ENCODE data around the gene IER3. TPM values are rescaled to one million over a fixed set of nuclear protein-coding genes. Genes with fewer than 3 reads are reported as not detected.

Gene IER3
- total and polyA plus RNA-seq, 2 of the 8 experiments (the other 6 are each of a cell fraction or from before 2014, with no cell fraction given) = 11.9 to 26.5 TPM

DNA sequence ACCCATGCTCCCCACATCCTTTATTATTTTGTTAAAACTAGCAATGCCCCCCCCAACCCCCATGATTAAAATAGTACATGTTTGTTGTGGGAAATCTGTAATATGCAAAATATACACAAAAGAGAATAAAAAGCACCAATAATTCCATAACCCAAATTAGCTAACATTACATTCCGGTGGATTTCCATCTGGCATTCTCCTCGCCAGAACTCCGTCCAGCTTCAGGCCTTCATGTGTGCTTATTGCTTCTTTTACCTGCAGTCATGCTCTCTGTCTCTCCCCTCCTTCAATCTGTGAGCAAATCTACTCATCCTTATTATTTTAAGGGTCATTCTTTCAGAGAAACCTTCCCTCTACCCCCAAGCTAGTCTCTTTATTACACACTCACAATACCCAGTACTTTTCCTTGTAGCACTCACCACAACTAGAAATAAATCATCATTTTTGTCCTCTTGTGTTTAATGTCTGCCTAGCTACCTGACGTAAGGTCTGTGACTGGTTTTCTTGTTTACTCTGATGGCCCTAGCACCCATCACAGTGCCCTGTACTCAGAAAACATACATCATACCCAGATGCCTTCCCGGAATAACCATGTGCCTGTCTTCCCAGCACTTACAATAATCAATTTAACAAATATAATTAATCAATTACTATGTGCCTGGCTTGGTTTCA lies 25.6 kb upstream of the IER3 start:
- H3K27ac ChIP-seq (ENCODE audit: low read depth, low read length) = no peak overlapping the region
- CTCF ChIA-PET (ENCODE audit: partially characterized antibody) = interaction anchor here (0.6 to 1.4 kb wide), 5 partner anchors 10 to 274 kb away, joined by 3 read pairs; partner anchors contain the start of gene FLOT1
- TF ChIP-seq KDM4A (IDR thresholded peaks at IDR 0.05; ENCODE audit: low read depth, low read length, severe bottlenecking) (no peak), ZNF274 (IDR thresholded peaks at IDR 0.05; ENCODE audit: borderline replicate concordance, extremely low read depth, low read length) (no peak), CREB1 (IDR thresholded peaks at IDR 0.05) (no peak), TBP (IDR thresholded peaks at IDR 0.05; ENCODE audit: low read depth, low read length) (no peak), SP1 (IDR thresholded peaks at IDR 0.05; ENCODE audit: low read depth, low read length) (no peak), SIN3A (conservative IDR thresholded peaks at IDR 0.05 in 1 of 2, IDR thresholded peaks at IDR 0.05 in 1 of 2; ENCODE audit: low read depth in 1 of 2, low read length in 2 of 2) (no peak), SIX5 (IDR thresholded peaks at IDR 0.05; ENCODE audit: low read depth, low read length) (no peak), KDM1A (IDR thresholded peaks at IDR 0.05; ENCODE audit: borderline replicate concordance, low read length) (no peak)
- TF ChIP-seq, protein P1, sequence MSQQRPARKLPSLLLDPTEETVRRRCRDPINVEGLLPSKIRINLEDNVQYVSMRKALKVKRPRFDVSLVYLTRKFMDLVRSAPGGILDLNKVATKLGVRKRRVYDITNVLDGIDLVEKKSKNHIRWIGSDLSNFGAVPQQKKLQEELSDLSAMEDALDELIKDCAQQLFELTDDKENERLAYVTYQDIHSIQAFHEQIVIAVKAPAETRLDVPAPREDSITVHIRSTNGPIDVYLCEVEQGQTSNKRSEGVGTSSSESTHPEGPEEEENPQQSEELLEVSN (IDR thresholded peaks at IDR 0.05) = no peak
- TF ChIP-seq, protein P2, sequence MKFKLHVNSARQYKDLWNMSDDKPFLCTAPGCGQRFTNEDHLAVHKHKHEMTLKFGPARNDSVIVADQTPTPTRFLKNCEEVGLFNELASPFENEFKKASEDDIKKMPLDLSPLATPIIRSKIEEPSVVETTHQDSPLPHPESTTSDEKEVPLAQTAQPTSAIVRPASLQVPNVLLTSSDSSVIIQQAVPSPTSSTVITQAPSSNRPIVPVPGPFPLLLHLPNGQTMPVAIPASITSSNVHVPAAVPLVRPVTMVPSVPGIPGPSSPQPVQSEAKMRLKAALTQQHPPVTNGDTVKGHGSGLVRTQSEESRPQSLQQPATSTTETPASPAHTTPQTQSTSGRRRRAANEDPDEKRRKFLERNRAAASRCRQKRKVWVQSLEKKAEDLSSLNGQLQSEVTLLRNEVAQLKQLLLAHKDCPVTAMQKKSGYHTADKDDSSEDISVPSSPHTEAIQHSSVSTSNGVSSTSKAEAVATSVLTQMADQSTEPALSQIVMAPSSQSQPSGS (IDR thresholded peaks at IDR 0.05; ENCODE audit: low read length) = no peak

More for the DNA sequence above, 25.6 kb upstream of the IER3 start:
- Histone ChIP-seq H4K5ac (ENCODE audit: insufficient read length, low read depth, low read length) (no peak overlapping the region), H3K56ac (replicated peaks; ENCODE audit: insufficient read length, low read depth, low read length) (no peak overlapping the region), H4K20me1 (replicated peaks in 1 of 2; ENCODE audit: control insufficient read depth in 1 of 2, insufficient read depth in 2 of 2, low read length in 2 of 2) (no peaks in the 10 kb centered on the region), H3K79me1 (ENCODE audit: low read depth, low read length) (no peaks in the 10 kb centered on the region), H2BK5ac (ENCODE audit: low read depth, low read length) (no peak overlapping the region), H4K8ac (ENCODE audit: extremely low read depth, insufficient read depth, low read length) (no peak overlapping the region), H2AFZ (ENCODE audit: low read length) (0 out of 2 replicates have a peak overlapping the region, but pooled peaks have one; percentile 4), H3K14ac (ENCODE audit: insufficient read length) (no peak overlapping the region), H3K4ac (replicated peaks; ENCODE audit: insufficient read length, low read depth, low read length) (no peak overlapping the region), H3K79me2 (ENCODE audit: control insufficient read depth in 1 of 2, insufficient read depth in 2 of 2, low read length in 2 of 2) (no peaks in the 10 kb centered on the region), H4K91ac (replicated peaks; ENCODE audit: insufficient read length, low read length) (no peak overlapping the region), H3K36me3 (ENCODE audit: control insufficient read depth in 2 of 4, insufficient read depth in 4 of 4, low read length in 3 of 4) (no peaks in the 10 kb centered on the region), H3K4me1 (replicated peaks in 1 of 4; ENCODE audit: control insufficient read depth in 3 of 4, insufficient read depth in 4 of 4, low read length in 3 of 4) (peaks cover 3 to 12% (median 8%) of the 10 kb centered on the region in 4 experiments), H3K4me3 (ENCODE audit: extremely low read depth in 1 of 4, insufficient read depth in 2 of 4, low read depth in 3 of 4, low read length in 4 of 4) (no peak overlapping the region), H3K9me3 (ENCODE audit: insufficient read depth in 2 of 2, low read depth in 1 of 2, low read length in 1 of 2) (no peaks in the 10 kb centered on the region), H3K4me2 (ENCODE audit: insufficient read depth in 1 of 2, low read depth in 2 of 2, low read length in 2 of 2) (no peak overlapping the region), H2BK120ac (replicated peaks; ENCODE audit: low read depth, low read length) (no peak overlapping the region), H2BK15ac (ENCODE audit: low read length) (no peak overlapping the region), H2BK12ac (ENCODE audit: low read depth, low read length) (no peak overlapping the region), H2BK20ac (ENCODE audit: low read length) (no peak overlapping the region), H3K9ac (replicated peaks in 1 of 4; ENCODE audit: extremely low read depth in 1 of 4, low read depth in 3 of 4, low read length in 3 of 4) (no peak overlapping the region), H3K18ac (ENCODE audit: extremely low read depth, low read length) (no peak overlapping the region), H3K23me2 (ENCODE audit: low read depth, low read length) (no peaks in the 10 kb centered on the region), H3K27me3 (replicated peaks in 1 of 4; ENCODE audit: control insufficient read depth in 3 of 4, extremely low read depth in 1 of 4, insufficient read depth in 3 of 4, low read length in 3 of 4) (no peaks in the 10 kb centered on the region), H3K23ac (ENCODE audit: insufficient read length) (no peak overlapping the region), H2AK5ac (ENCODE audit: low read depth, low read length) (no peak overlapping the region)
- 80% methylated on average over 5 of the region's 5 CpGs; no CpG with 5 or more reads in 1 of the 2 experiments for WGBS, 2 experiments (ENCODE audit: extremely low coverage in 1 of 2, insufficient coverage in 1 of 2, insufficient read length in 1 of 2, insufficient replicate concordance in 2 of 2, low coverage in 1 of 2, low lambda C conversion rate in 2 of 2, missing lambda C conversion rate in 1 of 2)
- POLR2A ChIA-PET (ENCODE audit: partially characterized antibody) = interaction anchor here (0.9 to 1.4 kb wide), 4 partner anchors 14 to 58 kb away, joined by 3 to 6 read pairs (median 3); no protein-coding TSS in a partner anchor
- FAIRE-seq (no peak), DNase-seq (ENCODE audit: low read depth in 1 of 2, low spot score in 2 of 2) (no peak)
